Ishikawa (cell line): ENCODE data around the gene ANLN.

Experiments used
- CEBPB ChIP-seq: IDR thresholded peaks from 2 replicates; pipeline ENCODE4 v1.6.1; 2012
- CREB1 ChIP-seq: IDR thresholded peaks from 2 replicates; pipeline ENCODE4 v1.6.1; 2012; ENCODE audit warnings: low read depth
- EGR1 ChIP-seq: IDR thresholded peaks from 2 replicates; pipeline ENCODE4 v1.6.1; 2012
- EP300 ChIP-seq: IDR thresholded peaks from 2 replicates; pipeline ENCODE4 v1.6.1; 2012; ENCODE audit warnings: borderline replicate concordance
- FOXM1 ChIP-seq: IDR thresholded peaks from 2 replicates; pipeline ENCODE4 v1.6.1; 2012; ENCODE audit warnings: low read depth, borderline replicate concordance
- MAX ChIP-seq: IDR thresholded peaks from 2 replicates; pipeline ENCODE4 v1.6.1; 2012
- NFIC ChIP-seq: IDR thresholded peaks from 2 replicates; pipeline ENCODE4 v1.6.1; 2012
- RAD21 ChIP-seq: IDR thresholded peaks from 2 replicates; pipeline ENCODE4 v1.6.1; 2012; ENCODE audit warnings: low read depth
- REST ChIP-seq: IDR thresholded peaks from 2 replicates; pipeline ENCODE4 v1.6.1; 2012; ENCODE audit warnings: low read depth, mild to moderate bottlenecking
- TAF1 ChIP-seq: IDR thresholded peaks from 2 replicates; pipeline ENCODE4 v1.6.1; 2012; ENCODE audit warnings: low read depth, mild to moderate bottlenecking
- TCF12 ChIP-seq: IDR thresholded peaks from 2 replicates; pipeline ENCODE4 v1.6.1; 2012; ENCODE audit warnings: low read depth
- TEAD4 ChIP-seq: IDR thresholded peaks from 2 replicates; pipeline ENCODE4 v1.6.1; 2012
- YY1 ChIP-seq: IDR thresholded peaks from 2 replicates; pipeline ENCODE4 v1.6.1; 2012; ENCODE audit warnings: low read depth

- TF ChIP-seq CREB1 (no peak), TAF1 (no peak), MAX (no peak), EGR1 (no peak), REST (no peak), TEAD4 (no peak), RAD21 (no peak), YY1 (no peak), TCF12 (no peak), CEBPB (no peak), NFIC (no peak), EP300 (no peak), FOXM1 (no peak)
Observed at GRCh38 chr7:36478745-36479144, 89.1 kb downstream of the ANLN start.
